HUES48 (cell line): ENCODE results near the gene RLF.

Experiments used
- H3K27ac ChIP-seq: one replicate; pipeline ENCODE4 v1.7.0; 2013; ENCODE audit warnings: low read depth, low read length, inconsistent platforms
- H3K27me3 ChIP-seq: 2 replicates; pipeline ENCODE4 v1.6.1; 2013; ENCODE audit warnings: mild to moderate bottlenecking, low read length; ENCODE audit not compliant: control insufficient read depth, insufficient read depth
- H3K36me3 ChIP-seq: 2 replicates; pipeline ENCODE4 v1.6.1; 2013; ENCODE audit warnings: low read length; ENCODE audit not compliant: control insufficient read depth, insufficient read depth
- H3K4me1 ChIP-seq: 2 replicates; pipeline ENCODE4 v1.6.1; 2013; ENCODE audit warnings: mild to moderate bottlenecking, low read length; ENCODE audit not compliant: control insufficient read depth, insufficient read depth
- H3K4me3 ChIP-seq: 2 replicates; pipeline ENCODE4 v1.5.1; 2013; ENCODE audit warnings: mild to moderate bottlenecking, low read depth, low read length
- H3K9ac ChIP-seq: 2 replicates; pipeline ENCODE4 v1.6.1; 2013; ENCODE audit warnings: mild to moderate bottlenecking, low read depth, low read length, moderate library complexity
- H3K9me3 ChIP-seq: 2 replicates; pipeline ENCODE4 v1.6.1; 2013; ENCODE audit warnings: low read length; ENCODE audit not compliant: control insufficient read depth, insufficient read depth

Gene RLF

GRCh38 chr1:40243351-40243750 lies 82.2 kb downstream of the RLF start:
- no peaks in the 10 kb centered on the region for H3K27me3 ChIP-seq
- H3K9me3 ChIP-seq: no peaks in the 10 kb centered on the region
- no peak overlapping the region for H3K9ac ChIP-seq
- no peaks in the 10 kb centered on the region for H3K4me1 ChIP-seq
- H3K27ac ChIP-seq: no peak overlapping the region
- H3K4me3 ChIP-seq: no peak overlapping the region
- peaks cover 14% of the 10 kb centered on the region for H3K36me3 ChIP-seq

DNA sequence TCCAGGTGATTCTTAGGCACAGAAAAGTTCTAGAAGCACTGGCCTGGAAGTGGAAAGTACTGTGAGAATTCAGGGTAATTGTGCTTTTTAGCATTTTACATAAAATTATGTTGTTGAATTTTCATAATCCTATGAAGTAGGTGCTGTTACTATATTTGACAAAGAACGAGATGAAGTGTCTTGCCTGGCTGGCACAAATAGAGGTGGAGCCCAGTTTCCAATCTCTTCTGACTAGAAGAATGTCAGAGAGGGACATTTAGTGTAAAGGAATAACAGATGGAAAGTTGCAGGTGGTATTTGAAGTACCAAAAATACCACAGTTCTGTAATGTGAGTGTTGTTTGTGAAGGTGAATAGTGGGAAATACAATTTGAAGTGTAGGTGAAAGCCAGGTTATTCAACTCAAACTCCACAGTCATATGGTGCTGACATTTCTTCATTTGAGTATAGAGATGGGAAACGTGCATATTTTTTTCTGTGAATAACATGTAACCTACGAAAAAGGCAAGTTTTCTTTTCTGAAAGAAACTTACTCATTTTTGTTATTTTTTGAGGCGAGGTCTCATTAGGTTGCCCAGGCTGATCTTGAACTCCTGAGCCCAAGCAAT lies 83.1 kb downstream of the RLF start:
- Histone ChIP-seq H3K27ac (no peak overlapping the region), H3K4me3 (no peak overlapping the region), H3K4me1 (no peaks in the 10 kb centered on the region), H3K36me3 (peaks cover 5% of the 10 kb centered on the region; the same call in 1 of the 2 replicates), H3K27me3 (no peaks in the 10 kb centered on the region), H3K9me3 (no peaks in the 10 kb centered on the region), H3K9ac (no peak overlapping the region)

- H3K4me1 ChIP-seq: no peaks in the 10 kb centered on the region
- no peaks in the 10 kb centered on the region for H3K36me3 ChIP-seq
- H3K9me3 ChIP-seq: no peaks in the 10 kb centered on the region
- H3K27ac ChIP-seq: no peak overlapping the region
- no peak overlapping the region for H3K9ac ChIP-seq
- no peak overlapping the region for H3K4me3 ChIP-seq
- H3K27me3 ChIP-seq: no peaks in the 10 kb centered on the region
These were observed 84.5 kb downstream of the RLF start for GRCh38 chr1:40245686-40246085.

GRCh38 chr1:40247655-40248054 lies 86.5 kb downstream of the RLF start, which contains the start of gene TMCO2:
Gene TMCO2, plus strand, starts transcription at chr1:40247937. Its CDS starts 57 bp downstream, at chr1:40247994.
- Histone ChIP-seq H3K36me3 (no peaks in the 10 kb centered on the region), H3K27ac (no peak within 1 kb of the TSS), H3K27me3 (no peaks in the 10 kb centered on the region), H3K4me1 (no peaks in the 10 kb centered on the region), H3K4me3 (no peak within 1 kb of the TSS), H3K9me3 (no peaks in the 10 kb centered on the region), H3K9ac (no peak within 1 kb of the TSS)

GRCh38 chr1:40248412-40248811 lies 87.2 kb downstream of the RLF start:
- Histone ChIP-seq H3K4me3 (no peak overlapping the region), H3K27me3 (no peaks in the 10 kb centered on the region), H3K9me3 (no peaks in the 10 kb centered on the region), H3K4me1 (no peaks in the 10 kb centered on the region), H3K36me3 (no peaks in the 10 kb centered on the region), H3K27ac (no peak overlapping the region), H3K9ac (no peak overlapping the region)

DNA sequence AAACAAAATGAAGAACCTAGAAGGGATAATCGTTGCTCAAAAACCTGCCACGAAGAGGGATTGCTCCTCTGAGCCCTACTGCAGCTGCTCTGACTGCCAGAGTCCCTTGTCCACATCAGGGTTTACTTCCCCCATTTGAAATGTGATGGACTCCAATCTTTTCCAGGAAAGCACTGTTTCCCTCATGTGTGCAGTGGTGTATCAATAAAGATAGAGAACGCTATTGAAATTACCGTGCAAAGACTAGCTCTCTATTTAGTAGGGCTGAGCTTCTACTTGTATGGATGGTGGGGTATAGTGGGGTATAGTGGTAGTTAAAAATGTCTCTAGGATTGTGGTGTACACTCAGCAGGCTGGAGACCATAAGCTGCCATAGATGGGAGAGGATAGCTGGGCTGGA lies 90.3 kb downstream of the RLF start:
- Histone ChIP-seq H3K36me3 (no peaks in the 10 kb centered on the region), H3K27me3 (no peaks in the 10 kb centered on the region), H3K9ac (no peak overlapping the region), H3K9me3 (no peaks in the 10 kb centered on the region), H3K4me1 (peaks cover 3% of the 10 kb centered on the region; the same call in 1 of the 2 replicates), H3K4me3 (no peak overlapping the region), H3K27ac (no peak overlapping the region)

GRCh38 chr1:40252601-40253000 lies 91.4 kb downstream of the RLF start:
- H3K27me3 ChIP-seq: no peaks in the 10 kb centered on the region
- H3K9me3 ChIP-seq: no peaks in the 10 kb centered on the region
- no peak overlapping the region for H3K27ac ChIP-seq
- H3K36me3 ChIP-seq: no peaks in the 10 kb centered on the region
- H3K4me1 ChIP-seq: peaks cover 8% of the 10 kb centered on the region; the same call in 1 of the 2 replicates
- no peak overlapping the region for H3K9ac ChIP-seq
- H3K4me3 ChIP-seq: no peak overlapping the region

GRCh38 chr1:40255231-40255630 lies 94.0 kb downstream of the RLF start:
- H3K27ac ChIP-seq: no peak overlapping the region
- no peak overlapping the region for H3K4me3 ChIP-seq
- H3K9ac ChIP-seq: no peak overlapping the region
- no peaks in the 10 kb centered on the region for H3K27me3 ChIP-seq
- H3K9me3 ChIP-seq: no peaks in the 10 kb centered on the region
- H3K4me1 ChIP-seq: peaks cover 8% of the 10 kb centered on the region; the same call in 1 of the 2 replicates
- peaks cover 10% of the 10 kb centered on the region for H3K36me3 ChIP-seq

DNA sequence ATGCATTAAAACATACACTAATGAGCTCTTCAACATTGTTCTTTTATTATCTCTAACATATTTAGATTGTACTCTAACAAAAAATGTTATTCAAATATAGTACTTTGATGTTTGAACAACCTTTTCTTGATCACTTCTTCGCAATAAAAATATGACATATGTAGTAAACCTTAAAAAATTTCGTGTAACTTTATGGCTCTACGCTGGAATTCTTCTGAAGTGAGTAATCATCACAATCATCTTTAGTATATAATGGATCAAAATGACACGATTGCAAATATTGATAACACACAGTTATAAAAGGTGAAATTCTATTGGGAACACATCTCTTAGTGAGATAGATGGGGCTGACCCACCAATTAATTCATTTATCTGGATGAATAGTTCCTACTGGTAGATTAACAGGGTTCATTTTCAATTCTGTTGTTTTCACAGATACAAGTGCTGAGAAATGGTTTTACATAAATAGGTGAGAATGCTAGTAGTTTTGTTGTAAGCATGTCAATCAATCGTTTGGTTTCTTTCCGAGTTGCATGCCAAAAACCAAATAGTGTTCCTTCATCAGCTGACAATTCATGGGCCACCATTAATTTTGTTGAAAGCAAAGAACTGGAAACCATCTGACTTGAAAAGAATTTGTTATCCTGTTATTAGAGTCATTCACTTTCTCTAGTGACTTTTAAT lies 95.4 kb downstream of the RLF start:
- Histone ChIP-seq H3K36me3 (peaks cover 23% of the 10 kb centered on the region), H3K4me1 (peaks cover 8% of the 10 kb centered on the region; the same call in 1 of the 2 replicates), H3K9ac (peak overlapping the region; percentile 94), H3K27ac (peak overlapping the region; percentile 99), H3K4me3 (peak overlapping the region; percentile 97), H3K9me3 (no peaks in the 10 kb centered on the region), H3K27me3 (no peaks in the 10 kb centered on the region)

GRCh38 chr1:40257313-40257687 lies 96.1 kb downstream of the RLF start:
- no peaks in the 10 kb centered on the region for H3K9me3 ChIP-seq
- no peaks in the 10 kb centered on the region for H3K27me3 ChIP-seq
- H3K4me3 ChIP-seq: peak overlapping the region; percentile 97
- peak overlapping the region; percentile 94 for H3K9ac ChIP-seq
- H3K4me1 ChIP-seq: peaks cover 8% of the 10 kb centered on the region; the same call in 1 of the 2 replicates
- H3K36me3 ChIP-seq: peaks cover 30% of the 10 kb centered on the region
- peak overlapping the region; percentile 99 for H3K27ac ChIP-seq

GRCh38 chr1:40257688-40258444 lies 96.7 kb downstream of the RLF start, which contains the start of gene ZMPSTE24:
Gene ZMPSTE24, plus strand, starts transcription at chr1:40258236. Its CDS starts 36 bp downstream, at chr1:40258272.
- peaks cover 36% of the 10 kb centered on the region for H3K36me3 ChIP-seq
- H3K9ac ChIP-seq: peak within 1 kb of the TSS; percentile 94
- no peaks in the 10 kb centered on the region for H3K27me3 ChIP-seq
- peak within 1 kb of the TSS; percentile 99 for H3K27ac ChIP-seq
- H3K4me3 ChIP-seq: peak within 1 kb of the TSS; percentile 97
- H3K4me1 ChIP-seq: peaks cover 8% of the 10 kb centered on the region; the same call in 1 of the 2 replicates
- H3K9me3 ChIP-seq: no peaks in the 10 kb centered on the region
